ENCODE results near the gene SGMS1. TPM values are rescaled to one million over a fixed set of nuclear protein-coding genes. Genes with fewer than 3 reads are reported as not detected.

Gene SGMS1
- polyA plus RNA-seq, 1 experiment: 21.1 TPM

- no peak for DNase-seq (ENCODE audit: low read depth)
- Histone ChIP-seq H3K27me3 (ENCODE audit: control insufficient read depth, insufficient read depth, low read length) (no peaks in the 10 kb centered on the region), H3K36me3 (ENCODE audit: control insufficient read depth, insufficient read depth, low read length) (no peaks in the 10 kb centered on the region), H3K4me3 (ENCODE audit: low read depth, low read length) (no peak overlapping the region)
- POLR2A ChIA-PET: no interaction called here
- TF ChIP-seq CTCF (IDR thresholded peaks at IDR 0.05; ENCODE audit: insufficient read depth, low read depth, low read length): no peak
- CTCF ChIA-PET: no interaction called here
Observed at GRCh38 chr10:50613726-50614443, 9.9 kb downstream of the SGMS1 start.

GRCh38 chr10:50613150-50613549 lies 10.6 kb downstream of the SGMS1 start:
- Histone ChIP-seq H3K4me3 (ENCODE audit: low read depth, low read length) (no peak overlapping the region), H3K27me3 (ENCODE audit: control insufficient read depth, insufficient read depth, low read length) (no peaks in the 10 kb centered on the region), H3K36me3 (ENCODE audit: control insufficient read depth, insufficient read depth, low read length) (no peaks in the 10 kb centered on the region)
- ChIA-PET POLR2A (no interaction called here), CTCF (interaction anchor here (2.1 kb wide), 1 partner anchor 8 kb away, joined by 5 read pairs; no protein-coding TSS in a partner anchor)
- TF ChIP-seq CTCF (IDR thresholded peaks at IDR 0.05; ENCODE audit: insufficient read depth, low read depth, low read length): no peak
- no peak for DNase-seq (ENCODE audit: low read depth)

GRCh38 chr10:50610368-50610767 lies 13.4 kb downstream of the SGMS1 start:
- Histone ChIP-seq H3K4me3 (ENCODE audit: low read depth, low read length) (no peak overlapping the region), H3K36me3 (ENCODE audit: control insufficient read depth, insufficient read depth, low read length) (no peaks in the 10 kb centered on the region), H3K27me3 (ENCODE audit: control insufficient read depth, insufficient read depth, low read length) (no peaks in the 10 kb centered on the region)
- no peak for TF ChIP-seq CTCF (IDR thresholded peaks at IDR 0.05; ENCODE audit: insufficient read depth, low read depth, low read length)
- ChIA-PET POLR2A (no interaction called here), CTCF (no interaction called here)
- DNase-seq (ENCODE audit: low read depth): no peak

GRCh38 chr10:50607356-50607925 lies 16.3 kb downstream of the SGMS1 start:
- POLR2A ChIA-PET: no interaction called here
- no peaks in the 10 kb centered on the region for H3K27me3 ChIP-seq (ENCODE audit: control insufficient read depth, insufficient read depth, low read length)
- H3K4me3 ChIP-seq (ENCODE audit: low read depth, low read length): no peak overlapping the region
- no peaks in the 10 kb centered on the region for H3K36me3 ChIP-seq (ENCODE audit: control insufficient read depth, insufficient read depth, low read length)
- no peak for DNase-seq (ENCODE audit: low read depth)
- TF ChIP-seq CTCF (IDR thresholded peaks at IDR 0.05; ENCODE audit: insufficient read depth, low read depth, low read length): no peak
- CTCF ChIA-PET: interaction anchor here (1.5 kb wide), 1 partner anchor 54 kb away, joined by 4 read pairs; no protein-coding TSS in a partner anchor

GRCh38 chr10:50605951-50606270 lies 17.8 kb downstream of the SGMS1 start:
- H3K27me3 ChIP-seq (ENCODE audit: control insufficient read depth, insufficient read depth, low read length): no peaks in the 10 kb centered on the region
- H3K36me3 ChIP-seq (ENCODE audit: control insufficient read depth, insufficient read depth, low read length): no peaks in the 10 kb centered on the region
- ChIA-PET POLR2A (no interaction called here), CTCF (interaction anchor here (1.0 kb wide), 1 partner anchor 13 kb away, joined by 3 read pairs; no protein-coding TSS in a partner anchor)
- no peak overlapping the region for H3K4me3 ChIP-seq (ENCODE audit: low read depth, low read length)
- no peak for DNase-seq (ENCODE audit: low read depth)
- no peak for TF ChIP-seq CTCF (IDR thresholded peaks at IDR 0.05; ENCODE audit: insufficient read depth, low read depth, low read length)
